Measurements from ENCODE around the gene ACRV1. TPM values are rescaled to one million over a fixed set of nuclear protein-coding genes. Genes with fewer than 3 reads are reported as not detected.

ACRV1 gene
- total RNA-seq, 1 donor from 2014 or later: 0.47 TPM

- Histone ChIP-seq H2AFZ (replicated peaks) (no peak overlapping the region), H3K36me3 (no peaks in the 10 kb centered on the region), H3K27me3 (no peaks in the 10 kb centered on the region), H3K4me1 (no peaks in the 10 kb centered on the region), H3K9me3 (ENCODE audit: low read depth) (no peaks in the 10 kb centered on the region), H3K9ac (no peak overlapping the region), H3K27ac (no peak overlapping the region), H3K79me2 (ENCODE audit: low read depth) (no peaks in the 10 kb centered on the region), H3F3A (ENCODE audit: low read depth) (no peaks in the 10 kb centered on the region), H3K4me2 (no peak overlapping the region), H4K20me1 (ENCODE audit: low read depth) (no peaks in the 10 kb centered on the region), H3K4me3 (no peak overlapping the region)
- DNase-seq (ENCODE audit: low spot score): no peak
- H3K27me3 Mint-ChIP-seq (ENCODE audit: insufficient read depth, low read depth): peaks cover 2% of the 10 kb centered on the region
- no peaks in the 10 kb centered on the region for H3K9me3 Mint-ChIP-seq
- H3K4me3 Mint-ChIP-seq: no peak overlapping the region
- H3K4me1 Mint-ChIP-seq: no peaks in the 10 kb centered on the region
- H3K36me3 Mint-ChIP-seq: peaks cover 4% of the 10 kb centered on the region
- TF ChIP-seq EZH2phosphoT487 (IDR thresholded peaks at IDR 0.05) (no peak), EZH2 (IDR thresholded peaks at IDR 0.05) (no peak)
- TF ChIP-seq, protein P1, sequence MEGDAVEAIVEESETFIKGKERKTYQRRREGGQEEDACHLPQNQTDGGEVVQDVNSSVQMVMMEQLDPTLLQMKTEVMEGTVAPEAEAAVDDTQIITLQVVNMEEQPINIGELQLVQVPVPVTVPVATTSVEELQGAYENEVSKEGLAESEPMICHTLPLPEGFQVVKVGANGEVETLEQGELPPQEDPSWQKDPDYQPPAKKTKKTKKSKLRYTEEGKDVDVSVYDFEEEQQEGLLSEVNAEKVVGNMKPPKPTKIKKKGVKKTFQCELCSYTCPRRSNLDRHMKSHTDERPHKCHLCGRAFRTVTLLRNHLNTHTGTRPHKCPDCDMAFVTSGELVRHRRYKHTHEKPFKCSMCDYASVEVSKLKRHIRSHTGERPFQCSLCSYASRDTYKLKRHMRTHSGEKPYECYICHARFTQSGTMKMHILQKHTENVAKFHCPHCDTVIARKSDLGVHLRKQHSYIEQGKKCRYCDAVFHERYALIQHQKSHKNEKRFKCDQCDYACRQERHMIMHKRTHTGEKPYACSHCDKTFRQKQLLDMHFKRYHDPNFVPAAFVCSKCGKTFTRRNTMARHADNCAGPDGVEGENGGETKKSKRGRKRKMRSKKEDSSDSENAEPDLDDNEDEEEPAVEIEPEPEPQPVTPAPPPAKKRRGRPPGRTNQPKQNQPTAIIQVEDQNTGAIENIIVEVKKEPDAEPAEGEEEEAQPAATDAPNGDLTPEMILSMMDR (IDR thresholded peaks at IDR 0.05): no peak
- H3K27ac Mint-ChIP-seq: no peak overlapping the region
These were observed 14.3 kb upstream of the ACRV1 start for GRCh38 chr11:125694951-125695350.

- Histone ChIP-seq H4K20me1 (ENCODE audit: low read depth) (no peaks in the 10 kb centered on the region), H3K36me3 (no peaks in the 10 kb centered on the region), H3K79me2 (ENCODE audit: low read depth) (no peaks in the 10 kb centered on the region), H3F3A (ENCODE audit: low read depth) (no peaks in the 10 kb centered on the region), H3K27me3 (no peaks in the 10 kb centered on the region), H3K4me3 (no peak overlapping the region), H3K9me3 (ENCODE audit: low read depth) (no peaks in the 10 kb centered on the region), H3K4me2 (no peak overlapping the region), H3K9ac (no peak overlapping the region), H3K4me1 (no peaks in the 10 kb centered on the region), H2AFZ (replicated peaks) (no peak overlapping the region), H3K27ac (no peak overlapping the region)
- no peak for DNase-seq (ENCODE audit: low spot score)
- H3K4me1 Mint-ChIP-seq: no peaks in the 10 kb centered on the region
- no peaks in the 10 kb centered on the region for H3K9me3 Mint-ChIP-seq
- TF ChIP-seq EZH2phosphoT487 (IDR thresholded peaks at IDR 0.05) (no peak), EZH2 (IDR thresholded peaks at IDR 0.05) (no peak)
- TF ChIP-seq, protein P1 (IDR thresholded peaks at IDR 0.05): no peak
- no peak overlapping the region for H3K27ac Mint-ChIP-seq
- peaks cover 2% of the 10 kb centered on the region for H3K36me3 Mint-ChIP-seq
- peaks cover 2% of the 10 kb centered on the region for H3K27me3 Mint-ChIP-seq (ENCODE audit: insufficient read depth, low read depth)
- no peak overlapping the region for H3K4me3 Mint-ChIP-seq
These were observed 12.2 kb upstream of the ACRV1 start for GRCh38 chr11:125692887-125693286.

DNA sequence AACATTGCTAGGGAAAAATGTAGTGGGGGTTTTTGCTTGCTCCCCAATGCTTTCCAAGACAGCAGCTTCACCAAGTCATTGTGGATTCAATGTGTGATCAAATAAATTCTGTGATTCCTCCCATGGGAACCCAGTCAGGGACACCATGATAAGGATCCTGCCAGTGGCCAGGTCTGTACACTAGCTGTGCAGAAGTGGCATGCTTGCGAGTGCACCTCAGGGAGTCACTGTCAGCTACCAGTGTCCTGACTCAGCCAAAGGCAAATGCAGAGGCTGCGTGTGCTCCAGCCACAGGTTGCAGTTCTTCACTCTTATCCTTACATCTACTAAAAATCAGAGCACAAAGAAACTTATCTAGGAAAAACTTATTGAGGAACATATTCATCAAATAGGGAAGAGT lies 9.4 kb upstream of the ACRV1 start:
- H3K4me3 ChIP-seq: no peak overlapping the region
- no peaks in the 10 kb centered on the region for H3K79me2 ChIP-seq (ENCODE audit: low read depth)
- no peaks in the 10 kb centered on the region for H3K9me3 ChIP-seq (ENCODE audit: low read depth)
- Mint-ChIP-seq H3K9me3 (no peaks in the 10 kb centered on the region), H3K27ac (no peak overlapping the region), H3K36me3 (peaks cover 7% of the 10 kb centered on the region), H3K4me3 (no peak overlapping the region), H3K4me1 (no peaks in the 10 kb centered on the region), H3K27me3 (ENCODE audit: insufficient read depth, low read depth) (no peaks in the 10 kb centered on the region)
- TF ChIP-seq EZH2phosphoT487 (IDR thresholded peaks at IDR 0.05) (no peak), EZH2 (IDR thresholded peaks at IDR 0.05) (no peak)
- TF ChIP-seq, protein P1 (IDR thresholded peaks at IDR 0.05): no peak
- no peak overlapping the region for H3K9ac ChIP-seq
- H3K27me3 ChIP-seq: no peaks in the 10 kb centered on the region
- H3K4me2 ChIP-seq: no peak overlapping the region
- no peaks in the 10 kb centered on the region for H3K36me3 ChIP-seq
- H3F3A ChIP-seq (ENCODE audit: low read depth): no peaks in the 10 kb centered on the region
- no peaks in the 10 kb centered on the region for H3K4me1 ChIP-seq
- no peak for DNase-seq (ENCODE audit: low spot score)
- H2AFZ ChIP-seq (replicated peaks): no peak overlapping the region
- H4K20me1 ChIP-seq (ENCODE audit: low read depth): no peaks in the 10 kb centered on the region
- no peak overlapping the region for H3K27ac ChIP-seq

Data from neural progenitor cell (in vitro differentiated cells).